Testis (tissue), 2 donors: ENCODE results near the gene SLC6A19.

Experiments
- CTCF ChIP-seq, 3 experiments: fragments of 450-650 bp in 2 of 3; fragments of 200-600 bp in 1 of 3; sonication (generic) in 1 of 3; IDR thresholded peaks; one replicate each; pipeline ENCODE4 v1.5.1; 2016 to 2019; ENCODE audit warnings: antibody characterized with exemption in 3 of 3, mild to moderate bottlenecking in 2 of 3, moderate library complexity in 1 of 3
- POLR2A ChIP-seq: fragments of 450-650 bp; IDR thresholded peaks from one replicate; pipeline ENCODE4 v1.6.1; 2017; ENCODE audit warnings: antibody characterized with exemption, mild to moderate bottlenecking, moderate library complexity

GRCh38 chr5:1270426-1270825, 69.0 kb downstream of the SLC6A19 start:
- TF ChIP-seq CTCF (IDR thresholded peaks at IDR 0.05) (no peak), POLR2A (no peak)
